Activated B cell treated with CpG ODN at 0.5 μM for 24 hours (primary cell): ENCODE results near the gene ANKRD6. TPM values are rescaled to one million over a fixed set of nuclear protein-coding genes. Genes with fewer than 3 reads are reported as not detected.

Experiments
- ATAC-seq: fragments of 200-7000 bp; cut with Tn5 transposase; one replicate; pipeline ENCODE4 v1.10.0; 2021; ENCODE audit warnings: low read depth, mild to moderate bottlenecking, moderate library complexity
- CTCF ChIA-PET: fragments of 350-600 bp; sonication (Branson Sonifier 250); formaldehyde crosslinking; loops from one replicate; lab custom pipeline; 2021; ENCODE audit warnings: antibody characterized with exemption; lab: Charles Lee
- POLR2A ChIA-PET: fragments of 350-600 bp; sonication (Branson Sonifier 250); formaldehyde crosslinking; loops from one replicate; lab custom pipeline; 2021; ENCODE audit warnings: antibody characterized with exemption; lab: Charles Lee
- DNase-seq: peaks from one replicate; pipeline ENCODE4 v3.0.0; 2022
- H3K27ac Mint-ChIP-seq: one replicate; pipeline ENCODE4 v1.8.0; 2020; ENCODE audit warnings: mixed read lengths
- H3K27me3 Mint-ChIP-seq: one replicate; pipeline ENCODE4 v1.8.0; 2021; ENCODE audit warnings: mixed read lengths
- H3K36me3 Mint-ChIP-seq: one replicate; pipeline ENCODE4 v1.8.0; 2021; ENCODE audit warnings: low read depth, mixed read lengths
- H3K4me1 Mint-ChIP-seq: one replicate; pipeline ENCODE4 v1.8.0; 2021; ENCODE audit warnings: mixed read lengths
- H3K4me3 Mint-ChIP-seq: one replicate; pipeline ENCODE4 v1.8.0; 2020; ENCODE audit warnings: mild to moderate bottlenecking, mixed read lengths
- H3K9me3 Mint-ChIP-seq: one replicate; pipeline ENCODE4 v1.8.0; 2020; ENCODE audit warnings: mixed read lengths
- intact Hi-C: fragments of 100-400 bp; cut with micrococcal nuclease; formaldehyde crosslinking; loops from one replicate; pipeline ENCODE4 v1.15.1; 2024
- total RNA-seq: library from RNA; stranded (reverse); gene quantifications from 2 replicates; pipeline ENCODE4 v1.2.3, GENCODE V29; 2022
- TF ChIP-seq, protein P1 (sequence below): fragments of 200-600 bp; IDR thresholded peaks from one replicate; pipeline ENCODE4 v1.8.0; 2022; ENCODE audit warnings: antibody characterized with exemption, mild to moderate bottlenecking

Gene ANKRD6
- total RNA-seq, 1 donor from 2014 or later: 9.6 TPM

GRCh38 chr6:89415185-89415584, 17.8 kb upstream of the ANKRD6 start:
- no peak overlapping the region for H3K4me3 Mint-ChIP-seq
- DNase-seq (no peak), ATAC-seq (no peak)
- ChIA-PET CTCF (interaction anchor here (1.0 kb wide), 1 partner anchor 65 kb away, joined by 3 read pairs; no protein-coding TSS in a partner anchor), POLR2A (no interaction called here)
- no peak overlapping the region for H3K27ac Mint-ChIP-seq
- peaks cover 21% of the 10 kb centered on the region for H3K27me3 Mint-ChIP-seq
- intact Hi-C loops: loop anchor here (10.0 kb wide), 2 partner anchors 410 to 1170 kb away; partner anchors contain the start of genes CASP8AP2 and MAP3K7
- peaks cover 2% of the 10 kb centered on the region for H3K36me3 Mint-ChIP-seq
- H3K9me3 Mint-ChIP-seq: no peaks in the 10 kb centered on the region
- TF ChIP-seq, protein P1, sequence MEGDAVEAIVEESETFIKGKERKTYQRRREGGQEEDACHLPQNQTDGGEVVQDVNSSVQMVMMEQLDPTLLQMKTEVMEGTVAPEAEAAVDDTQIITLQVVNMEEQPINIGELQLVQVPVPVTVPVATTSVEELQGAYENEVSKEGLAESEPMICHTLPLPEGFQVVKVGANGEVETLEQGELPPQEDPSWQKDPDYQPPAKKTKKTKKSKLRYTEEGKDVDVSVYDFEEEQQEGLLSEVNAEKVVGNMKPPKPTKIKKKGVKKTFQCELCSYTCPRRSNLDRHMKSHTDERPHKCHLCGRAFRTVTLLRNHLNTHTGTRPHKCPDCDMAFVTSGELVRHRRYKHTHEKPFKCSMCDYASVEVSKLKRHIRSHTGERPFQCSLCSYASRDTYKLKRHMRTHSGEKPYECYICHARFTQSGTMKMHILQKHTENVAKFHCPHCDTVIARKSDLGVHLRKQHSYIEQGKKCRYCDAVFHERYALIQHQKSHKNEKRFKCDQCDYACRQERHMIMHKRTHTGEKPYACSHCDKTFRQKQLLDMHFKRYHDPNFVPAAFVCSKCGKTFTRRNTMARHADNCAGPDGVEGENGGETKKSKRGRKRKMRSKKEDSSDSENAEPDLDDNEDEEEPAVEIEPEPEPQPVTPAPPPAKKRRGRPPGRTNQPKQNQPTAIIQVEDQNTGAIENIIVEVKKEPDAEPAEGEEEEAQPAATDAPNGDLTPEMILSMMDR: no peak
- H3K4me1 Mint-ChIP-seq: peaks cover 20% of the 10 kb centered on the region

DNA sequence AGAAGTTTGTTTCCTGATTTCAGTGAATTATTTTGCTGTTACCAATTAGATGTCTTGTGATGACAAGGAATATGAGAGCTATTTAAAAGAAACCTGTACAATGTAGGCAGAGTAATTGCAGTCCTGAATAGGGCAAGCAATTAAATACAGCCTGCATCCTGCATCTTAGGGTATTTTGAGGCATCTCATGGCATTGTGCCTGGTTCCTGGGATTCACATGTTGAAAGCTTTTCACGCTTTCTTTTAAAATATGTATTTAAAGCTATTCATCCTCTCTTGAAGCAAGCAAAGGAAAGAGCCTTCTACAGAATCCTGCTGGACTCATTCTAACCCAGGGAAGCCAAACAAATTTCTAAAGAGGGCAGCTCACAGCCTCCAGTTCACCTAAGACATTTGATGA, 16.2 kb upstream of the ANKRD6 start:
- POLR2A ChIA-PET: no interaction called here
- CTCF ChIA-PET: interaction anchor here (0.8 kb wide), 1 partner anchor 44 kb away, joined by 3 read pairs; no protein-coding TSS in a partner anchor
- ATAC-seq: no peak
- TF ChIP-seq, protein P1: no peak
- DNase-seq: no peak
- peaks cover 21% of the 10 kb centered on the region for H3K27me3 Mint-ChIP-seq
- H3K9me3 Mint-ChIP-seq: no peaks in the 10 kb centered on the region
- H3K4me3 Mint-ChIP-seq: no peak overlapping the region
- intact Hi-C loops: loop anchor here (10.0 kb wide), 2 partner anchors 408 to 1168 kb away; partner anchors contain the start of genes CASP8AP2 and MAP3K7
- no peak overlapping the region for H3K27ac Mint-ChIP-seq
- peaks cover 2% of the 10 kb centered on the region for H3K36me3 Mint-ChIP-seq
- peaks cover 12% of the 10 kb centered on the region for H3K4me1 Mint-ChIP-seq

DNA sequence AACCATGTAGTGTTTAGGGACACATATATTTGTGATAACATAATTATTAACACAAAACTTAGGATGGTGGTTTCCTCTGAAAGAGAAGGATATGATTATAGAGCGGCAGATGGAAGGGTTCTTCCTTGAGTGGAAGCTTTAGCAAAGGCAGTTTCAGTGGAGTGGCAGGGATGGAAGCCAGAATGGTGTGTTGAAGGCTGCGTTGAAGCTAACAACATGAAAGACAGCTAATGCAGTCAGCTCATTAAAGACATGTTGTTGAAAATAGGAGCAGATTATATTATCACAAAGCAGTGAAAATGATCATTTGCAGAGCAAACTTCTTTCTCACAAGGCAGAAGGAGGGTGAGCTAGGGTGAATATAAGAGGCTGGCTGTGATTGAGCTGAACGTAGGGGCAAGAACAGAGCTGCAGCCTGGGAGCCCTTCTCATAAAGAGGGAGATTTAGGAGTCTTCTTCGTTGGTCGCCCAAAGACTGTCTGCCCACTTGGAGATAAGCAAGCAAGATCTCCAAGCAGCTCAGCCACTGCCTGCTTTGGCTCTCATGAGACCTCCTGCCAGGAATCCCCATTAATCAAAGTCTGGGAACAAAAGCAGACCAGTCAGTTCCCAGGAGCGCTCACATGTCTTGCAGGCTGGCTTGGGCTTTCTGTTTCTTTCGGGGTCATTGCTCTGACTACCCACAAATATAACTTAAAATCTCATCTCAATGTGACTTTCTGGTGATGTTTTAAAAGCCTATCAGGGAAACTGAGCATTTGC, 2.6 kb upstream of the ANKRD6 start:
- TF ChIP-seq, protein P1: no peak
- intact Hi-C loops: loop anchor here (5.0 to 10.0 kb wide), 3 partner anchors 274 to 784 kb away; no protein-coding TSS in a partner anchor
- Mint-ChIP-seq H3K4me1 (peaks cover 11% of the 10 kb centered on the region), H3K9me3 (no peaks in the 10 kb centered on the region), H3K27ac (no peak overlapping the region), H3K36me3 (no peaks in the 10 kb centered on the region), H3K27me3 (peaks cover 4% of the 10 kb centered on the region), H3K4me3 (no peak overlapping the region)
- no peak for DNase-seq
- ATAC-seq: no peak
- ChIA-PET CTCF (interaction anchor here (1.0 to 3.2 kb wide), 3 partner anchors 58 to 186 kb away, joined by 3 to 18 read pairs (median 16); no protein-coding TSS in a partner anchor), POLR2A (interaction anchor here (0.5 kb wide), 1 partner anchor 12 kb away, joined by 3 read pairs; no protein-coding TSS in a partner anchor)

- intact Hi-C loops: loop anchor here (1.0 to 10.0 kb wide), 8 partner anchors 22 to 1045 kb away; partner anchors contain the start of gene LYRM2
- ATAC-seq: peak; percentile 22
- no peaks in the 10 kb centered on the region for H3K27me3 Mint-ChIP-seq
Measured at GRCh38 chr6:89433252-89434149, 549 bp downstream of the ANKRD6 start.

More at GRCh38 chr6:89433252-89434149, 549 bp downstream of the ANKRD6 start:
- peak; percentile 39 for DNase-seq
- Mint-ChIP-seq H3K27ac (peak overlapping the region; percentile 41), H3K9me3 (no peaks in the 10 kb centered on the region), H3K36me3 (no peaks in the 10 kb centered on the region), H3K4me3 (peak overlapping the region; percentile 86), H3K4me1 (peaks cover 11% of the 10 kb centered on the region)
- CTCF ChIA-PET: interaction anchor here (0.7 to 3.2 kb wide), 8 partner anchors 20 to 507 kb away, joined by 3 to 16 read pairs (median 4); no protein-coding TSS in a partner anchor
- POLR2A ChIA-PET: interaction anchor here (0.9 to 1.3 kb wide), 2 partner anchors 166 to 205 kb away, joined by 3 to 6 read pairs; partner anchors contain the start of gene LYRM2
- TF ChIP-seq, protein P1: no peak
